GM19023 (cell line): ENCODE results near the gene HDHD3.
"Not testable (repeated sequence)": the region's sequence is repeated elsewhere in the genome, so short reads cannot be mapped to it uniquely, and the experiment has no call there.

Source experiments
- ATAC-seq: cut with Tn5 transposase; IDR thresholded peaks from one replicate; pipeline ENCODE4 v1.9.1; 2021; ENCODE audit warnings: mild to moderate bottlenecking, moderate library complexity; ENCODE audit not compliant: unreplicated experiment

Gene HDHD3

GRCh38 chr9:113390192-113390960 lies 13.6 kb upstream of the HDHD3 start:
- ATAC-seq = no peak

DNA sequence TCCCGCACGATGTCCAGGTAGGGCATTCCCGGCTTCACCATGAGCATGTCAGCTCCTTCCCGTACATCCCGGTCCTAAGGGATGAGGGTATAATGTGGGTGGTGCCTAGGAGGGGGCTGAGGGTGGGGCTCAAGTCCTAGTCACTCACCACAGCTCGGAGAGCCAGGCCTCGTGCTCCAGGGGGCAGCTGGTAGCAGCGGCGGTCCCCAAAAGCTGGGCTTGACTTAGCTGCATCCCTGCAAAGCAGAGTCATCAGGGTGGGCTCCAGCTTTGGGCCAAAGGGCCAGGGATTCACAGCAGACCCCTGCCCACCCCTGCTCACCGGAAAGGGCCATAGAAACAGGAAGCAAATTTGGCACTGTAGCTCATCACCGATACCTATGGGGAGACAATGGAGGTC lies 12.7 kb upstream of the HDHD3 start:
- no peak for ATAC-seq

GRCh38 chr9:113388833-113389232 lies 12.0 kb upstream of the HDHD3 start:
- no peak for ATAC-seq

GRCh38 chr9:113387560-113388230 lies 10.9 kb upstream of the HDHD3 start:
- ATAC-seq = no peak

DNA sequence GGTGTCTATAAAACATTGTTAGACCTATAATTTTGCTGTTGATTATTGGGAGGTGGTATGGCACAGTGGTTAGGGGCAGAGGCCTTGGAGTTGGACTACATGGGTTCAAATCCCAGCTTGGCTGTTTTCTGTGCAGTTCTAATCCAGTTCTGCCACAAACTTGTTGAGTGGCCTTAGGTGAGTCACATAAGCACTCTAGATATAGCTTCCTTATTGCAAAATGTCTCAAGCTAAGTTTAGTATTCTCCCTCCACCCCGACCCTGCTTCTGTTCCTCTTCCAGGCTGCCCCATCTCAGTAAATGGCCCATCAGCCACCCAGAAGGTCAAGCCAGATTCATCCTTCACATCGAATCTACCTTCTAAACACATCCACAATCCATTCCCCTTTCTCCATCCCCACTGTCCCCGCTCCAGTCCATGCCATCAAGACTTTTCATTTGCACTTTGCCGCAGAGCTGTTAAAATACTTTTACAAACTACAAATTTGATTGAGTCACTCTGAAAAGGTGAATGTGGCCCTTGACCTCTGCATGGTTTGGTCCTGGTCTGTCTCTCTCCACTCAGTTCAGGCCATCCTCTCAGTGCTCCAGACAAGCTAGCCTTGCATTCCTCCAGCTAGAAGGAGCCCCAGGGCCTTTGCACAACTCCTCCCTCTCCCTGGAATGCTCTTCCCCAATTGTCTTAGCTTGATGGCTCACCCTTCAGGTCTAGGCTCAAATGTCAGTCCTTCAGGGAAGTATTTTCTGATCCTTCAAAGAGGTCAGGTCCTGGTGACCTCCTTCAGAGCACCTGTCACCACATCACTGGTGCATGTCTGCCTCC lies 10.0 kb upstream of the HDHD3 start:
- ATAC-seq = no peak

GRCh38 chr9:113381909-113382411 lies 5.2 kb upstream of the HDHD3 start:
- ATAC-seq = no peak

DNA sequence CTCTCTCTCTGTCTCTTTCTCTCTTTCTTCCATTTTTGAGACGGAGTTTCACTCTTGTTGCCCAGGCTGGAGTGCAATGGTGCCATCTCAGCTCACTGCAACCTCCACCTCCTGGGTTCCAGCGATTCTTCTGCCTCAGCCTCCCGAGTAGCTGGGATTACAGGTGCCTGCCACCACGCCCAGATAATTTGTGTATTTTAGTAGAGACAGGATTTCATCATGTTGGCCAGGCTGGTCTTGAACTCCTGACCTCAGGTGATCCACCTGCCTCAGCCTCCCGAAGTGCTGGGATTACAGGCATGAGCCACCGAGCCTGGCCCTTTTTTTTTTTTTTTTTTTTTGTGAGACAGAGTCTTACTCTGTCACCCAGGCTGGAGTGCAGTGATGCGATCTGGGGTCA lies 4.7 kb upstream of the HDHD3 start:
- not testable (repeated sequence) for ATAC-seq

DNA sequence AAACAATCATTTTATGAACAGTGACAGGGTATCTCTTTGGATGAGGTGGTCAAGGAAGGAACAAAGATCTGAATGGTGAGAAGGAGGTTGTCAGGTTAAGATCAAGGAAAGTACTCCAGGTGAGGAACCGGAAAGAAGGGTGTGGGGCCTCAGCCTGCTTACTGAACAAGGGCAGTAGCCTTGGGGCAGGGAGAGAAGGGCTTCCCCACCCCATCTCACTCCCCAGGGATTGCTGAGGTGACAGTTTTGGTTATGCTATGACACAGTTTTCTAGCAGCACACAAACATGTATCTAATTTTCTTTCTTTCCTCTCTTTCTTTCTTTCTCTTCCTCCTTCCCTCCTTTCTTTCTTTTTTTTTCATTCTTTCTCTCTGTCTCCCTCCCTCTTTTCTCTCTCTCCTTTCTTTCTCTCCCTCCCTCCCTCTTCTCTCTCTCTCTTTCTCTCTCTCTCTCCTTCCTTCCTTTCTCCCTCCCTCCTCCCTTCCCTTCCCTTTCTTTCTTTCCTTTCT lies 4.1 kb upstream of the HDHD3 start:
- peak; percentile 49 for ATAC-seq

DNA sequence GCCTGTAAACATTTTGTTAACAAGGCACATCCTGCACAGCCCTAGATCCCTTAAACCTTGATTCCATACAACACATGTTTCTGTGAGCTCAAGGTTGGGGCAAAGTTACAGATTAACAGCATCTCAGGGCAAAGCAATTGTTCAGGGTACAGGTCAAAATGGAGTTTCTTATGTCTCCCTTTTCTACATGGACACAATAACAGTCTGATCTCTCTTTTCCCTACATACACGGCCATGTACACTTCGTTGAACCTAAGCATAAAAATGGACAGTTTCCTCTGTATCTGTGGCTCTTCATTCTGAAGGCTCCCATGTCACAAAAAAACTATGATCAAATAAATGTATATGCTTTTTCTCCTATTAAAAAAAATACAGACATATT lies 3.0 kb upstream of the HDHD3 start:
- not testable (repeated sequence) for ATAC-seq

DNA sequence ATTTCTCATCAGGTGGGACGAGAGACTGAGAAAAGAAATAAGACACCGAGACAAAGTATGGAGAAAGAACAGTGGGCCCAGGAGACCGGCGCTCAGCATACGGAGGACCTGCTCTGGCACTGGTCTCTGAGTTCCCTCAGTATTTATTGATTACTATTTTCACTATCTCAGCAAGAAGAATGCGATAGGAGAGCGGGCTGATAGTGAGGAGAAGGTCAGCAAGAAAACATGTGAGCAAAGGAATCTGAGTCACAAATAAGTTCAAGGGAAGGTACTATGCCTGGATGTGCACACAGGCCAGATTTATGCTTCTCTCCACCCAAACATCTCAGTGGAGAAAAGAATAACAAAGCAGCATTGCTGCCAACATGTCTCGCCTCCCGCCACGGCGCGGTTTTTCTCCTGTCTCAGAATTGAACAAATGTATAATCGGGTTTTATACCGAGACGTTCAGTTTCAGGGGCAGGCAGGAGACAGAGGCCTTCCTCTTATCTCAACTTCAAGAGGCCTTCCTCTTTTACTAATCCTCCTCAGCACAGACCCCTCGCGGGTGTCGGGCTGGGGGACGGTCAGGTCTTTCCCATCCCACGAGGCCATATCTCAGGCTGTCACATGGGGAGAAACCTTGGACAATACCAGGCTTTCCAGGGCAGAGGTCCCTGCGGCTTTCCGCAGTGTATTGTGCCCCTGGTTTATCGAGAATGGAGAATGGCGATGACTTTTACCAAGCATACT lies 2.5 kb upstream of the HDHD3 start:
- not testable (repeated sequence) for ATAC-seq

- ATAC-seq = no peak
These were observed 1.4 kb downstream of the HDHD3 start for GRCh38 chr9:113375057-113376023.

GRCh38 chr9:113373676-113374392 lies 3.0 kb downstream of the HDHD3 start:
- no peak for ATAC-seq

GRCh38 chr9:113373256-113373655 lies 3.5 kb downstream of the HDHD3 start:
- ATAC-seq = no peak

DNA sequence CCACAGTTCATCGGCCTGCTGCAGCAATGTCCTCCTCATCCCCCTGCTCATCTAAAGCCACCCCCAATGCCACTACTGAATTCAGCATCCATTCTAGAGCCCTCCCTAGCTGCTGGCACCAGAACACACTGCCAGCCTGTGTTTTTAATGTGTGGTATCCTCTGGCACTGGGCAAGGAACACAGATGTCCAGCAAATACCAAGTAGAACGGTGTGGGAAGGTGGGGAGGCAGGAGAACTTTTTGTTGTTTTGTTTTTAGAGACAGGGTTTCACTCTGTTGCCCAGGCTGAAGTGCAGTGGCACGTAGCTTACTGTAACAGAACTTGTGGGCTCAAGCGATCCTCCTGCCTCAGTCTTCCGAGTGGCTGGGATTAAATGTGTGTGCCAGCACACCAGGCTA lies 4.7 kb downstream of the HDHD3 start:
- no peak for ATAC-seq

- ATAC-seq = no peak
These were observed 5.9 kb downstream of the HDHD3 start for GRCh38 chr9:113370806-113371325.

DNA sequence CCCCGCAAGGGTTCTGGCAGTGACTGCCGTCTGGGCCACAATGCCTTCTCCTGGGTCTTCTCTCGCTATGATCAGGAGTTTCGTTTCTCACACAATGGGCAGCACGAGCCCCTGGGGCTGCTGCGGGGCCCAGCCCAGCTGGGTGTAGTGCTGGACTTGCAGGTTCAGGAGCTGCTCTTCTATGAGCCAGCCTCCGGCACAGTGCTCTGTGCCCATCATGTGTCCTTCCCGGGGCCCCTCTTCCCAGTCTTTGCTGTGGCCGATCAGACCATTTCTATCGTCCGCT lies 7.0 kb downstream of the HDHD3 start:
- no peak for ATAC-seq

DNA sequence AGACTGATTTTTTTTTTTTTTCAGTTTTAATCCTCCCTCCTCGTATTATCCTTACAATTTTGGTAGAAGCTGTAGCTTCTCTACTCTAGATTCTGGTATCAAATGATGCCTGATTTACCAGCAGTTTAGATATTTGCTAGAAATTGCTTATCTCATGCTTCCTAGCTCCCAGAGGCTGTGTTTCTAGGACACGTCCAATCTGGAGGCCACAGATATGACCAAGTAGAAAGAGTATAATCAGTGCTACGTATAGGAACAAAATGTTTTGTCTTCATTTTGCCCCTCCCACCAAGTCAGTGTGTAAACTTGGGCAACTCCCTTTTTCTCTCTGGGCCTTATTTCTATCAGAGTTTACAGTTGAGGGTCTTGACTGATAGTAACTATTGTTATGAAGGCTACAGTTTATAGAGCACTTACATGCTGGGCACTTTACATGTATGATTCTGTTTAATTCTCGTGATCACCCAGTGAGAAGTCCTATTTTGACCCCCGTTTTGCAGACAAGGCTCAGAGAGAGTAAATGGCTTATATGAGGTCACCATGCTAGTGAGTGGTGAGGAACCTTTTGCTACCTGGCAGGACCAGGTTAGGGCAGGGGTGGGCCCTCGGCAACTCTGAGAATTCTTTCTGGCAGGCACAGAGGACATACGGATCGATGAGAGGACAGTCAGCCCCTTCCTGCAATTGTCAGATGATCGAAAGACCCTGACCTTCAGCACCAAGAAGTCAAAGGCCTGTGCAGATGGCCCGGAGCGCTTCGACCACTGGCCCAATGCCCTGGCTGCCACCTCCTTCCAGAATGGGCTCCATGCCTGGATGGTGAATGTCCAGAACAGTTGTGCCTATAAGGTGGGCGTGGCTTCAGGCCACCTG lies 7.6 kb downstream of the HDHD3 start:
- ATAC-seq = no peak
